Natural killer cell (primary cell): Measurements from ENCODE around the gene TSSK2. TPM values are rescaled to one million over a fixed set of nuclear protein-coding genes. Genes with fewer than 3 reads are reported as not detected.
"Not testable (repeated sequence)": the region's sequence is repeated elsewhere in the genome, so short reads cannot be mapped to it uniquely, and the experiment has no call there.

ENCODE experiments used
- ATAC-seq, 3 donors: fragments of 150-1000 bp in 2 of 3; fragments of 200-7000 bp in 1 of 3; cut with Tn5 transposase; 1 replicate in 1 of 3; 2 replicates in 2 of 3; pipeline ENCODE4 v1.10.0; 2021; ENCODE audit warnings: mild to moderate bottlenecking in 2 of 3, moderate library complexity in 2 of 3
- DNase-seq, 2 donors: peaks; one replicate each; pipeline versions ENCODE4 v3.0.0 to v3.0.0-alpha.2; 2013 to 2021; ENCODE audit warnings: mixed read lengths in 1 of 2
- H3K27ac ChIP-seq: one replicate; pipeline ENCODE4 v1.5.1; 2013; ENCODE audit warnings: mild to moderate bottlenecking, low read length
- H3K27me3 ChIP-seq: one replicate; pipeline ENCODE4 v1.6.1; 2013; ENCODE audit warnings: low read length; ENCODE audit not compliant: control insufficient read depth, insufficient read depth
- H3K36me3 ChIP-seq: one replicate; pipeline ENCODE4 v1.6.1; 2013; ENCODE audit warnings: low read length; ENCODE audit not compliant: control insufficient read depth, insufficient read depth
- H3K4me1 ChIP-seq: one replicate; pipeline ENCODE4 v1.6.1; 2013; ENCODE audit warnings: low read length; ENCODE audit not compliant: control insufficient read depth, insufficient read depth
- H3K4me3 ChIP-seq: one replicate; pipeline ENCODE4 v1.5.1; 2013; ENCODE audit warnings: low read length
- H3K9me3 ChIP-seq: one replicate; pipeline ENCODE4 v1.6.1; 2013; ENCODE audit warnings: low read length; ENCODE audit not compliant: control insufficient read depth, insufficient read depth
- H3K27ac Mint-ChIP-seq, 2 donors: one replicate each; pipeline ENCODE4 v1.8.0; 2022; ENCODE audit warnings: mild to moderate bottlenecking in 2 of 2, mixed read lengths in 2 of 2, moderate library complexity in 1 of 2
- H3K27me3 Mint-ChIP-seq, 2 donors: one replicate each; pipeline ENCODE4 v1.8.0; 2022; ENCODE audit warnings: low read depth in 2 of 2, mixed read lengths in 2 of 2
- H3K36me3 Mint-ChIP-seq: one replicate; pipeline ENCODE4 v1.8.0; 2022; ENCODE audit warnings: mixed read lengths
- H3K4me1 Mint-ChIP-seq, 2 donors: one replicate each; pipeline ENCODE4 v1.8.0; 2022; ENCODE audit warnings: mixed read lengths in 2 of 2
- H3K4me3 Mint-ChIP-seq: one replicate; pipeline ENCODE4 v1.8.0; 2022; ENCODE audit warnings: mild to moderate bottlenecking, moderate library complexity, mixed read lengths
- H3K9me3 Mint-ChIP-seq, 2 donors: one replicate each; pipeline ENCODE4 v1.8.0; 2022; ENCODE audit warnings: mixed read lengths in 2 of 2
- WGBS: methylation state at CpG from one replicate; pipeline ENCODE4 v1.1.7; 2013; ENCODE audit warnings: missing lambda C conversion rate; ENCODE audit not compliant: insufficient coverage; 5-methylcytosine and 5-hydroxymethylcytosine counted together
- intact Hi-C: fragments of 100-400 bp; cut with micrococcal nuclease; formaldehyde crosslinking; loops from one replicate; pipeline ENCODE4 v1.14.2; 2022
- total RNA-seq, 4 donors: library from RNA; stranded (reverse); fragments of 120-200 nt in 1 of 4; gene quantifications; one replicate each; pipeline versions ENCODE4 v1.2.3 to v1.2.4, GENCODE V29; 2013 to 2022
- TF ChIP-seq, protein P1 (sequence below): fragments of 200-600 bp; IDR thresholded peaks from one replicate; pipeline ENCODE4 v1.8.0; 2022; ENCODE audit warnings: antibody characterized with exemption

The TSSK2 gene
- total RNA-seq, result not detected
- not detected for total RNA-seq (2013)

DNA sequence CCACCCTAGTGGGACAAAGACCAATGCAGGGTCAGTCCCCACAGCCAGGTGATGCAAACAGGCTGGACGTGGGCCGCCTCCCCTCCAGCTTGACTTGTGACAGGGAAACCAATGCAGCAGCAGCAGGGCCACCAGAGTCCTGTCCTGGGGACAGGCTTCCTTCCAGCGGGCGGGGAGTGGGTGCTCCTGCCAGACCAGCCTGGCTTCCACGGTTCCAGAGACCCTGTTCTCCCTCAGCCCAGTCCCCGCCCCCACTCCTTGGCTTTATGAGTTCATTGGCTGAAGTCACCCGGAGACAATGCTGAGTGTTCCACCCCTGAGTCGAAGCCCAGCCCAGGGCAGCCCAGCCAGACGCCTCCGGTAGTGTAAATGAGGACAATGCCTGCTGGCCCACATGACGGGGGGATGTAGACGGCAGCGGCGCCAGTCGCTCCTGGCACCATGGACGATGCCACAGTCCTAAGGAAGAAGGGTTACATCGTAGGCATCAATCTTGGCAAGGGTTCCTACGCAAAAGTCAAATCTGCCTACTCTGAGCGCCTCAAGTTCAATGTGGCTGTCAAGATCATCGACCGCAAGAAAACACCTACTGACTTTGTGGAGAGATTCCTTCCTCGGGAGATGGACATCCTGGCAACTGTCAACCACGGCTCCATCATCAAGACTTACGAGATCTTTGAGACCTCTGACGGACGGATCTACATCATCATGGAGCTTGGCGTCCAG, at the start of gene TSSK2:
Gene TSSK2 (plus strand): TSS at position 350 of the 726 bp plus-strand sequence. CDS start 92 bp downstream, at position 442.
- Mint-ChIP-seq H3K27me3 (no peaks in the 10 kb centered on the region), H3K27ac (no peak within 1 kb of the TSS), H3K9me3 (no peaks in the 10 kb centered on the region), H3K4me3 (no peak within 1 kb of the TSS), H3K4me1 (peaks cover 0 to 5% of the 10 kb centered on the region in 2 donors), H3K36me3 (no peaks in the 10 kb centered on the region)
- TF ChIP-seq, protein P1, sequence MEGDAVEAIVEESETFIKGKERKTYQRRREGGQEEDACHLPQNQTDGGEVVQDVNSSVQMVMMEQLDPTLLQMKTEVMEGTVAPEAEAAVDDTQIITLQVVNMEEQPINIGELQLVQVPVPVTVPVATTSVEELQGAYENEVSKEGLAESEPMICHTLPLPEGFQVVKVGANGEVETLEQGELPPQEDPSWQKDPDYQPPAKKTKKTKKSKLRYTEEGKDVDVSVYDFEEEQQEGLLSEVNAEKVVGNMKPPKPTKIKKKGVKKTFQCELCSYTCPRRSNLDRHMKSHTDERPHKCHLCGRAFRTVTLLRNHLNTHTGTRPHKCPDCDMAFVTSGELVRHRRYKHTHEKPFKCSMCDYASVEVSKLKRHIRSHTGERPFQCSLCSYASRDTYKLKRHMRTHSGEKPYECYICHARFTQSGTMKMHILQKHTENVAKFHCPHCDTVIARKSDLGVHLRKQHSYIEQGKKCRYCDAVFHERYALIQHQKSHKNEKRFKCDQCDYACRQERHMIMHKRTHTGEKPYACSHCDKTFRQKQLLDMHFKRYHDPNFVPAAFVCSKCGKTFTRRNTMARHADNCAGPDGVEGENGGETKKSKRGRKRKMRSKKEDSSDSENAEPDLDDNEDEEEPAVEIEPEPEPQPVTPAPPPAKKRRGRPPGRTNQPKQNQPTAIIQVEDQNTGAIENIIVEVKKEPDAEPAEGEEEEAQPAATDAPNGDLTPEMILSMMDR, result no peak
- H3K4me3 ChIP-seq, result no peak within 1 kb of the TSS
- H3K9me3 ChIP-seq, result no peaks in the 10 kb centered on the region
- WGBS, result 94% methylated on average over 27 of the region's 27 CpGs
- no peak for DNase-seq
- intact Hi-C loops, result no loop called here
- no peaks in the 10 kb centered on the region for H3K27me3 ChIP-seq
- no peaks in the 10 kb centered on the region for H3K4me1 ChIP-seq
- ATAC-seq, result no peak
- peaks cover 22% of the 10 kb centered on the region for H3K36me3 ChIP-seq
- no peak within 1 kb of the TSS for H3K27ac ChIP-seq

DNA sequence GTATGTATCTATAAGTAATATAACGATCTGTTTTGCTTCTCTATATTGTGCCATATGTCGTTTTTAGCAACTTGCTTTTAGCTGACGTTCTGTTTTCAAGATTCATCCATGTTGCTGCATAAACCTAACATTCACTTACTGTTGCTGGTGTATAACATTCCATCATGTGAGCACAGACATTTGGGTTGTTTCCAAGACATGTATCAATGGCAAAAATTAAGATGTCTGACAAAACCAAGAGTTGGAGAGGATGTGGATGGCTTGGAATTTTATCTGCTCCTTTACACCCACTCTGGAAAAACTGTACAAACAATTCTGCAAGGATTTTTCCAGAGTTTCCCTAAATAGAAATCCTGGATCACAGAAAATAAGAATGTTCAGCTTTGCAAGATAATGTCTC, 49.8 kb upstream of the TSSK2 start:
- Histone ChIP-seq H3K36me3 (peaks cover 14% of the 10 kb centered on the region), H3K4me3 (no peak overlapping the region), H3K27ac (no peak overlapping the region), H3K27me3 (no peaks in the 10 kb centered on the region), H3K9me3 (no peaks in the 10 kb centered on the region), H3K4me1 (peaks cover 5% of the 10 kb centered on the region)
- ATAC-seq (no peak), DNase-seq (no peak)
- intact Hi-C loops, result no loop called here
- no peaks in the 10 kb centered on the region for H3K9me3 Mint-ChIP-seq
- H3K36me3 Mint-ChIP-seq, result no peaks in the 10 kb centered on the region
- no peaks in the 10 kb centered on the region for H3K27me3 Mint-ChIP-seq
- TF ChIP-seq, protein P1, result no peak
- H3K27ac Mint-ChIP-seq, result peak overlapping the region in 1 of 2 donors; percentile 30
- H3K4me3 Mint-ChIP-seq, result no peak overlapping the region
- peaks cover 10 to 17% of the 10 kb centered on the region in 2 donors for H3K4me1 Mint-ChIP-seq
- 96% methylated on average over 3 of the region's 3 CpGs for WGBS

DNA sequence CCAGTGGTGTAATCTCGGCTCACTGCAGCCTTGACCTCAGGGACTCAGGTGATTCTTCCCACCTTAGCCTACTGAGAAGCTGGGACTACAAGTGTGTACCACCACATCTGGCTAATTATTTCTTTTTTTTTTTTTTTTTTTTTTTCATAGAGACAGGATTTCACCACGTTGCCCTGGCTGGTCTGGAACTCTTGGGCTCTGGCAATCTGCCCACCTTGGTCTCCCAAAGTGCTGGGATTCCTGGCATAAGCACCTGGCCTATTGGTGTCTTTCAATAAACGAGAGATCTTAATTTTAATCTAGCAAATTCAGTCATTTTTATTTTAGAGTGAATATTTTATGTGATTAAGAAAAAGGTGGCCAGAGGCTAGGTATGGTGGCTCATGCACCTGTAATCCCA, 49.0 kb upstream of the TSSK2 start:
- H3K36me3 ChIP-seq, result peaks cover 18% of the 10 kb centered on the region
- TF ChIP-seq, protein P1, result no peak
- peaks cover 5% of the 10 kb centered on the region for H3K4me1 ChIP-seq
- no peak overlapping the region for H3K4me3 ChIP-seq
- H3K27ac ChIP-seq, result no peak overlapping the region
- Mint-ChIP-seq H3K9me3 (no peaks in the 10 kb centered on the region), H3K27ac (peak overlapping the region in 1 of 2 donors; percentile 30), H3K27me3 (no peaks in the 10 kb centered on the region), H3K36me3 (no peaks in the 10 kb centered on the region), H3K4me1 (peaks cover 15 to 21% of the 10 kb centered on the region in 2 donors), H3K4me3 (no peak overlapping the region)
- no peaks in the 10 kb centered on the region for H3K9me3 ChIP-seq
- DNase-seq, result no peak
- no peak for ATAC-seq
- WGBS, result 79% methylated on average over 2 of the region's 3 CpGs
- no peaks in the 10 kb centered on the region for H3K27me3 ChIP-seq
- intact Hi-C loops, result no loop called here

DNA sequence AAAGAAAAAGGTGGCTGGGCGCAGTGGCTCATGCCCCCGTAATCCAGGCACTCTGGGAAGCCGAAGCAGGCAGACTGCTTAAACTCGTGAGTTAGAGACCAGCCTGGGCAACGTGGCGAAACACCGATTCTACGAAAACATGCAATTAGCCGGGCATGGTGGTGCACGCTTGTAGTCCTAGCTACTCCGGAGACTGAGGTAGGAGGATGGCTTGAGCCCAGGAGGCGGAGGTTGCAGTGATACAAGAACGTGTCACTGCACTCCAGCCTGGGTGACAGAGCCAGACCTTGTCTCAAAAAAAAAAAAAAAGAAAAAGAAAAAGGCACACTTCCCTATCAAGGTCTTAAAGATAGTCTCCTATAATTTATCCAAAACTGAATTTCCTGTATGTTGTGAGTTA, 48.3 kb upstream of the TSSK2 start:
- peaks cover 18% of the 10 kb centered on the region for H3K36me3 ChIP-seq
- no peaks in the 10 kb centered on the region for H3K36me3 Mint-ChIP-seq

DNA sequence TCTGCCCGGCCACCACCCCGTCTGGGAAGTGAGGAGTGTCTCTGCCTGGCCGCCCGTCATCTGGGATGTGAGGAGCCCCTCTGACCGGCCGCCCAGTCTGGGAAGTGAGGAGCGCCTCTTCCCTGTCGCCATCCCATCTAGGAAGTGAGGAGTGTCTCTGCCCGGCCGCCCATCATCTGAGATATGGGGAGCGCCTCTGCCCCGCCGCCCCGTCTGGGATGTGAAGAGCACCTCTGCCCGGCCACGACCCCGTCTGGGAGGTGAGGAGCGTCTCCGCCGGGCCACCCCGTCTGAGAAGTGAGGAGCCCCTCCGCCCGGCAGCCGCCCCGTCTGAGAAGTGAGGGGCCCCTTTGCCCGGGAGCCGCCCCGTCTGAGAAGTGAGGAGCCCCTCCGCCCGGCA, 47.0 kb upstream of the TSSK2 start:
- H3K36me3 Mint-ChIP-seq, H3K27me3 Mint-ChIP-seq, intact Hi-C loops, H3K27ac ChIP-seq, H3K4me1 ChIP-seq, DNase-seq, H3K4me3 ChIP-seq, H3K27me3 ChIP-seq, H3K9me3 ChIP-seq, H3K27ac Mint-ChIP-seq, H3K9me3 Mint-ChIP-seq, ATAC-seq, H3K4me3 Mint-ChIP-seq: not testable (repeated sequence)
- H3K4me1 Mint-ChIP-seq, result peaks cover 26 to 28% of the 10 kb centered on the region in 2 donors
- peaks cover 28% of the 10 kb centered on the region for H3K36me3 ChIP-seq
- WGBS, result 93% methylated on average over 30 of the region's 30 CpGs

More for the DNA sequence above, 48.3 kb upstream of the TSSK2 start:
- Mint-ChIP-seq H3K4me3 (no peak overlapping the region), H3K27me3 (no peaks in the 10 kb centered on the region), H3K27ac (no peak overlapping the region), H3K9me3 (no peaks in the 10 kb centered on the region), H3K4me1 (peaks cover 15 to 21% of the 10 kb centered on the region in 2 donors)
- TF ChIP-seq, protein P1, result no peak
- ATAC-seq (no peak), DNase-seq (no peak)
- Histone ChIP-seq H3K27ac (no peak overlapping the region), H3K9me3 (no peaks in the 10 kb centered on the region), H3K4me1 (peaks cover 5% of the 10 kb centered on the region), H3K4me3 (no peak overlapping the region), H3K27me3 (no peaks in the 10 kb centered on the region)
- intact Hi-C loops, result no loop called here
- 95% methylated on average over 12 of the region's 13 CpGs for WGBS
